Stimulated activated CD4-positive, alpha-beta T cell treated with anti-CD3 and anti-CD28 coated beads, Interleukin-4, amount 100 ng/mL, for 1 hour (primary cell): ENCODE measurements around the gene DIAPH3.

ENCODE experiments used
- DNase-seq: peaks from one replicate; pipeline ENCODE4 v3.0.0-alpha.2; 2020

The DIAPH3 gene

DNA sequence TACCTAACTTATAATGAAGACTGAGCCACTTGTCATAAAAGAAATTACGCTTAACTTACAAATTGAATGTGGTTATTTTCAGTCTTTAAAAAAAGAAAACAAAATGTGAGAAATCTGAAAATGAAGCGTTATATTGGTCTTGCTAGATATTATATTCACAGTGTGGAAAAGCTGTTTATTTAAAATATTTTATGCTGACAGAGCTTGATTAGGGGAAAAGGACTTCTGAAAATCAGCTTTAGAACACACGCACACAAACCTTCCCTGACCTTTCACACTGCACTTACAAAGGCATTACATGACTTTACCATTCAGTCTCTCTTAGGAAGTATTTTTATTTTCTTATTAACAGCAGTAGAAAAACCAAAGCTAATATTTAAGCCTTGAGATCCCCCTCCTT is 461.5 kb downstream of the DIAPH3 start:
- DNase-seq: no peak

DNA sequence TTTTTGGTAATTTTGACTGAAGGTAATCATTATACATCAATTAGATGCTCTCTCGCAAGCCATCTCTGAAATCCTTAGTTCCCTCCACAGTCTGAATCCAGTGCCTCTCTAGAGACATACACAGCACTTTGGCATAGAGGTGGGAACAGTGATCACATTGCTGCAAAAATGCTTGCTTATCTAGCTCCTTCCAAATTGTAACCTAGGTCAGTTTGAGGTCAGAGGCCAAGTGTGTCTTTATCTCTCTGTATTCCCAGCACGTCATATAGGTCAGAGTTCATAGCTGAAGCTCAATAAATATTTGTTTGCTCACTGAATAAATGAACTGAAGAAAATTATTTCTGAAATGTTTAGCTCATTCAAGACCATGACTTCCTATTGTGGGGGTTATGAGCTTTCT is 462.5 kb downstream of the DIAPH3 start:
- no peak for DNase-seq

DNA sequence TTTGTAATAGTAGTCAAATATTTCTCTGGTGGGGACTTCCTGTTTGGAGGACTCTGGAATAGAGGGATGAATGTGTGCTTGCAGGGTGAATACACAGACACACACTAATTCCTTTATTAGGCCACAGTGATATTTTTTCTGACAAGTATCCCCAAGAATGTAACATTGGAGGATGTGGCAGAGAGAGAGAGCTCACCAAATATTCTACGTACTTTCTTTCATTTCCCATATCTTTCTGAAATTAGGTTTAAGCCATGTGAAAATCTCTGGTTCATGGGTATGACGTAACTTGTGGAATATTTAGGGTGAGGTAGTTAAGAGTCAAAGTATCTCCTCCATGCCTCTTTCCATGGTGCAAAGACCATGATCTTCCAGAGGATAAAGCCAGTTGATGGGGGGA is 463.4 kb downstream of the DIAPH3 start:
- DNase-seq: no peak

DNA sequence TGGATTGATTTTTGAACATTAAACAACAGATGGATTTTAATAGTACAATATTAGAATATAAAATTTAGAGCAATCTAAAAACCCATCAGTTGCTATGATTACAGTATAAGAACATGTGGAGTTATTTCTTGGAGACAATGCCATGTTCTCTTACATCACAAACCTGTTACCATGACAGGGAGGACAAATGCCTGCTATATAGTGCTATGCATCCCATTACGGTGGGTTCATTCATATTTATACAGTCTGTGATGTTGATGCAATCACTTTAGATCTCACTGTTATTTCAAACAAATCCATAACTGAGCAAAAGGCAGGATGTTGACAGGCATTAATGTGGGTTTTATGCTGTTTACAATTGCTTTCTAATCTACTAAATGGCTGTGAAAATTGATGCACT is 467.5 kb downstream of the DIAPH3 start:
- DNase-seq: no peak

DNA sequence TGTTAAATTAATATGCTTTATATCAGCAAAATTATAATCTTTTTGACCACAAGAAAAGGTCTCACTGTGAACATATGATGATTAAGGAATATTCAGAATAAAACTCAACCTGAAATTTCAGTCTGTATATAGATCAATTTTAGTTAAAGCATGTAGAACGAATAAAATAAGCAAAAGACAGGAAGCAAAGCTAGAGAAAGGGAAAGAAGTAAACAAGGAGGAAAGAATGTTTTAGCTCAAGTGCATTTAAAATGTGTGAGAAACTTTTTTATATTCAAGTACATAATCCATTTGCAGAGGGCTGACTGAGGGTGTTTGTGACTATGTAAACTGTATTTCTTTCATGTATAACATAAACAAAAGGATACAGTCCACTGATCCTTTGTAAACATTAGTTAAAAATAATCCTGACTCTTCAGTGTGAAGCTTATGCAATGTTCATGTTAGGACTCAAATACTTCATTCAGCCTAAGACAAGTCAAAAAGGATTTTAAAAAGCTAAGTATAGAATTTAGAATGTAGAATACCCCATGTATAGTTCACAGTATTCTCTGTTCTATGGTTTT is 472.1 kb downstream of the DIAPH3 start:
- DNase-seq: no peak

DNA sequence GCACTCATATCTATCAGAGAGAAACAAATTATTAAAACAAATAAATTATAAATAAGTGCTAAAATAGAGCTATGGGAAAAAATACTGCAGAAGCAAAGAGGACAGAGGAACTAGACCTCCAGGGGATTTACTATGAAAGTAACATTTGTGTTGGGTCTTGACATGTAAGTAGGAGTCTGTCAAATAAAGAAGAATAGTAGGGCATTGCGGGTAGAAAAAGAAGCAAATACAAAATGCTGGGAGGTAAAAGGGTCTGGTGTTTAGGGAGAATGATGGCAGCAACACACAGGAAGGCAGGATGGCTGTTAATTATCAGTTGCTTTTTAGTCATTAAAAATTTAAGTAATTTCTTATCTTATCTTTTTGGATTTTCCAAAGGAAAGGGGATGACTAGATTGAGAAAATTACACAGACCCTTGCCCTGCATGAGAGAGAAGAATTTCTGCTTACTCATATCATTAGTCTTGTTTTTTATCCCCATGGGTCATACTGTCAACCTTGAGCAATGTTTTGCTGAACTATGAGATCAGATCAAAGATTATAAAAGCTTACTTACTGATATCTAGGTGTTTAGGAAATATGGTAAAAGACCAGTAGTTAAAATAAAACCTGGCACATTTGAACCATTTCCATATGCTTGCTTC is 472.7 kb downstream of the DIAPH3 start:
- DNase-seq: no peak

DNA sequence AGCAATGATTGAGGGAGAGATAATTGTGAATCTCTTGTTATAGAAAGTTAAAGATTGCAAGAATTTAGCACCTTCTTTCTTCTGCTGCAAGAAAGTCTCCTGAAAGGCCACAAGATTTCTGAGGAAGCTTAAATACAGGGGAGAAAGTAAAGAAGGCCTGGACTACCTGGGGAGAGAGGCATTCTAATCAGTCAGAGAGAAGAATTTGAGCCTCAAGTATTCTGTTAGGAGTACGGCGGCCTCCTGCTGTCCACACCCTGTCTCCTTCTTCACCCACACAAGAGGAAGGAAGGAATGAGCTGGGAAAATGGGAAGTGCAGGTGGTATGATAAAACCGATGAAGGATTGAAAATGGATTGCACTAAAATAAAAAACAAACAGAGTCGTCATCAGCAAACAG is 474.7 kb downstream of the DIAPH3 start:
- DNase-seq: no peak

DNA sequence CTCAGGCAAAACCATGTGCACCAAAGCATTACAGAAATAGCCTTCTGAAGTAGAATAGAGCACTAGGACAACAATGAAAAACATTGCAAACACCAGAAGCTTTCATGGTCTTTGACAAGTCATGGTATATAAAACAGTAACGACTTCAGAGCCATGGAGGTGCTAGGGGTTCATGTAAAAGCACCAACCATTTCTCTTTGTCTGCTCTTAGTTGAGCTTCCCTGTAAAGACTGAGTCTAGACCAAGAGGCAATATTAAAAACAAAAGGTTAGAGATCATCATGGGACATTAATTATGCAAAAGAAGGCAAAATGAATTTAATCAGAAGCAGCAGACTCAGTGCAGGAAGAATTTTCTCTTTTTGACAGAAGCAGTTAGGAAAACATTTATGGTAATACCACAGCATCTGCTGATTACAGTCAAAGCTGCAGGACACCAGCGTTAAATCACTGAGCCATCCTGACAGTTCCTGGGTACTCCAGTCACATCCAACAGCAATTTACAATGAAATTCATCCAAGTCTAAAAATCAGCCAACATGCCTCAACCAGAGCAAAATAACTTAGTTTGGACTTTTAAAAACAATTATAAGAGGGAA is 476.8 kb downstream of the DIAPH3 start:
- DNase-seq: no peak

DNA sequence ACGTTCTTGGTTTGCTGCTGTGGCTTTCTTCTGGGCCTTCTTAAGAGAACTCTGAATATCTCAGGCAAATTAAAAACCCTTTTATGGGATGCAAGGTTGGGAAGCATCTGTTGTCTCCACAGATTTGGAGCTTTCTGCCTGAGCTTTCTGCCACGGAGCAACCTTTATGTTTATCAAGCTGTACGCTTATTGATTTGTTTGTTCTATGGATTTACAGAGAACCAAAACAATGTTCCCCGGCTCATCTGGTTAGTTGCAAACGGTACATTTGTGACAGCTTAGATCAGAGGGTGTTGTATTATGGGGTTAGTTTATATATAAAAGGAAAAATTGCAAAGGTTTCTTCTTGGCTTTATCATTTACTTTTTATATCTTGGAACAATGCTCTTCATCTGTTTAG is 479.6 kb downstream of the DIAPH3 start:
- DNase-seq: no peak

DNA sequence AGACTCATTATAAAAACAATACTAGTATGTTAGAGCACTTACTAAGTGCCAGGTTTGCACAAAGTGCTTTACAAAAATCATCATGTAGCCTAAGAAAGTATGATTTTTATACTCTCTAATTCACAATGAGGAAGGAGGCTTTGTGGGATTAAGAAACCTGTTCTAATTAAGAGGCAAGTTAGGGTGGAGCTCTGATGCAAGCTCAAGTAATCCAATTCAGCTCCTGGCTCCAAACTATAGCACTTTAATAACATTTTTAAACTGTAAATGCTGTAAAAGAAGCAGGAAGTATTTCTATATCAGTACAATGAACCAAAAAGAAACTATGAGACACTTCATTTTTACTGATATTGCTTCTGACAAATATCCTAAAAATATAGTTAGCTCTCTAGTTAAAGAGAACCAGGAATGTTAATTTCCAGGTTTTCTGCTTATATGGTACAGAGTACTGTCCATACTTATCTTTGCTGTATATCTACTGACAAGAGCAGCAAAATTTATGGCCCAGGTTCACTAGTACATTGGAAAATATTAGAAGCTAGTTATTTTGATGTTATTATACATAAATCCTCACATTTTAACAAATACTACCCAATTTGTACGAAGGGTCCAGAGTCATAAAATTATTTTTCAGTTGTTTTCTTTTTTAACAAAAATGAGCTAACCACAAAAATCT is 482.0 kb downstream of the DIAPH3 start:
- no peak for DNase-seq

DNA sequence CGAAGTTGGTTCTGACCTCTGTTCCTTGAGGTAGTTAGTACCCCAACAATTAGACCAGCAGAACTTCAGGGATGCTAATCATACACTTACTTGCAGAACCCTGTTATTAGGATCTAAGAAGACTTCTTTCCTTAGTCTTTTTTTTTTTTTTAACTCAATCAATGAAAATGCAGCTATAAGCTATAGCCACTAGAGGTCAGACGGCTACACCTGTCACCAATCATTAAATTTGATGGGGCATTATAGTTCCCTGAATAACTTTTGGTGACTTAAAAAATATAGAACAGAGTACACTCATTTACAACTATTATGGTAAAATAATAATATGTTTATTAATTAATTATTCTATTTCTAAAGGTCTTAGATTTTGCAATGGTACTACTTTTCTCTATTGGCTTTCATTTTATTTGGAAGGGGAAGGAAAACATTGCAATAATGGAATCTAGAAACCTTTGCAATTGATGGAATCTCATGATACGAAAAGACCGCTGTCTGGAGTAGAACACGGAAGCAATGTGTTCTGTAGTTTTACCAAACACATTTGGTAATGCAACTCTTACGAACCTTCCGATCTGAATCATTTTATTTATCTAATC is 483.2 kb downstream of the DIAPH3 start:
- DNase-seq: no peak

DNA sequence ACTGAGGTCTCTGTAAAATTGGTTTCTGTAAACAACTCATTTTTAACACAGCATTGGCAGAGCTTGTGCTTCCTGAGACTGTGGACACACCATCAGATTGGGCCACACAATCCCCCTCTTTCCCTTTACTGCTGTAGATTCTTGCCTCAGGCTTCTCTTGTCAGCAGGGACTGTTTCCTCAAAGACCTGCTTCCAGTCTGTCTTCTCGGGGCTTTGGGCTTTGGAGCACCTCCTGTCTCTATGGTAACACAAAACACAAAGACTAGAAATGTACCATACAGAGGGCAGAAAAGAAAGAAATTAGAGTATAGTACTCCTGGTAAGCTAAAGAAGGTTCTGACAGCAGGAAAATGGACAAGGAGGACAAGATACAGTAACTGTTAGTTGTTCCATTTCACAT is 484.5 kb downstream of the DIAPH3 start:
- no peak for DNase-seq

DNA sequence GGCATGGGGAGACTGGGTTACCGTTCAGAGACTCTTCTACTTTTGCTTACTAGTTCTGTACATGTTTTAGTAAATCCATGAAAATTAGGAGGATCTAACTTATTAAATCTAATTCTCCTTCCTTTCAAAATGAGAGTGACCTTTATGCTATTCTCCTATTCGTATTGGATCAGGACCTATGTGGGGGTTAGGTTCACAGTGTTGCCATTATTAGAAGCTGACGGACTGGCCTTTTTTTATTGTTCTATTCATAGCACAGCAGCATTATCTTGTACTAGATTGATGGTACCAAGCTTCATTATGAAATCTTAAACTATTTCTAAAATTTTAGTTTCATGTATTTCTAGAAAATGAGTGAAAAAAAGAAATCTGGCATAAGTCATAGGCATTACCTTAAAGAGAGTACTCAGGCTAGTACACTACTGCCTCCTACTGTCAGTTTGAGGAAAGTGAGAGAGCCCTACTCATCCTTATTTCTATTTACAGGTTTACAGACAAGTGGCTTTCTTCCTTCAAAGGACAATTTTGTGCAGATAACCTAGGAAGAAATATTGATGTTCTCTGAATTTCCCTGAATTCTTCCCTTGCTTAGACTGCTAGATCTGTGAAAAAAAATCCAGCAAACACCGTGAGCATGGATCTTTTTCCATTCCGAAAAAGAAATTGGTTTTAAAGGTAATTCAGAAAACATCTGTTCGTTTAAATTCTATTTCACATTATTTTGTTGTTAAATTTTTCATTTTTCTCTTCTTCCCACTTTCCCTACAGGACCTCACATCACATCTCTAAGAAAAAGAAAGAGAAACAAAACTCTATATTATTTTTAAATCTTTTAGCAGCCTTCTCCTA is 485.5 kb downstream of the DIAPH3 start:
- no peak for DNase-seq

DNA sequence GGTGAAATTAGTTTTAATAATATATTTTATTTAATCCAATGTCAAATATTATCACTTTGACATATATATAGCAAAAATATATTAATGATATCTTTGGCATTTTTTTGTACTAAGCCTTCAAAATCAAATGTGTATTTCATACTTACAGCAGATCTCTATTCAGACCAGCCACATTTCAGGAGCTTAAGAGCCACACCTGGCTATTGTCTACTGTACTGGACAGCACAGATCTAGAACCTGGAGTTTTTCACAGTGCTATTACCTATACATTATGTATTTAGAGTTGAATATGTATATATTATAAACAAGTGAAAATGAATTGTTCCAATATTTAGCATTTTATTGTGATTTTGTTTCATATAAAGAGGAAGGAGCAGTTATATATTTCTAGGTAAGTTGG is 486.3 kb downstream of the DIAPH3 start:
- DNase-seq: no peak

DNA sequence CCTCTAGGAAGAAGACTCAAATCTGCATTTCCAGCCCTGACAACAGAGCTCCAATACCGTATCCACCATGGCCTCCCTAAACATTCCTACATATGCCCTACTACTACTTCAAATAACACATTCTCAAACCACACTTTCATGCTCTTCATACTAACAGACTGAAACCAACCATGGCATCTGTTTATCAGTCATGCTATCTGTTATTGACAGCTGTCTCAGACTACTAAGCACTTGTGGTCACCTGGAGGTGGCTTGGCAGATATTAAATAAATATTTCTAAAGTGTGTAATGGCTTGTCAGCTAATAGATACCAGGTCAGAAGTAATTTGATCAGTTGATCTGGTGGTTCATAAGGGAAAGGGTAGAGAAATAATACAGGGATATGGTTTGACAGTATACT is 489.1 kb downstream of the DIAPH3 start:
- no peak for DNase-seq

DNA sequence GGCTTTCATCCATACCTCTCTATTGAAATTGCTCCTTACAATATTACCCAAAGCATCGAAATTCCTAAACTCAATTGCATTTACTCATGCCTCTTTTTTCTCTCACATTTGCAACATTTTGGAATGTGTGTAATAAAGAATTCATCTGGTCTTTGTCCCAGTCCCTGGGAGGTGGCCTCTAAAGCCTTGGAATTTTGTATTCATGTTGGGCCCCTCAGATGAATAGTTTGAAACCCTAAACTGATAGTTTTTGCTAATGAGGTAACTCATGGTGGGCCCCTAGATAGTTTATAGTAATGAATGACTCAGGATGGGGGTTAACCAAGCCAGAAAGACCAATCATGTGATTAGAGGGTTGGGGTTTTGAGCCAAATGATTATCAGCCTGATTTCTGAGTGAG is 490.4 kb downstream of the DIAPH3 start:
- DNase-seq: no peak

DNA sequence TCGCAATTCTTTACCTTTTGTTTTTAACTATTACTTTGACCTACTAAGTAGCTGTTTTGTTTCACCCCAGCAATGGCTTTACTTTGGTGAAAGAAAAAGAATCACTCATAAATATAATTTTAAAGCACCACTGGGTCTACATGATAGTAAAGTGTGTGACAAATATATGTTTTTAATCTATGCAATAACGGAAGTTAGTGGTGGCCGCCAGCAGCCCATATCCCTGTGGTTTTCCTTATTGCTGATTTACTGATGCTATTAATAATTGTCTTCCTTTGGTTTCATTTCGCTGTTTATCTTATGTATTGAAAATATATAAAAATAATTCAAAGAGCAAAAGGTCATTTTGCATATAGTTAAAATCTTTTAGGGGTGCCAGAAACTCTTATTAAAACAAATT is 491.3 kb downstream of the DIAPH3 start:
- no peak for DNase-seq

DNA sequence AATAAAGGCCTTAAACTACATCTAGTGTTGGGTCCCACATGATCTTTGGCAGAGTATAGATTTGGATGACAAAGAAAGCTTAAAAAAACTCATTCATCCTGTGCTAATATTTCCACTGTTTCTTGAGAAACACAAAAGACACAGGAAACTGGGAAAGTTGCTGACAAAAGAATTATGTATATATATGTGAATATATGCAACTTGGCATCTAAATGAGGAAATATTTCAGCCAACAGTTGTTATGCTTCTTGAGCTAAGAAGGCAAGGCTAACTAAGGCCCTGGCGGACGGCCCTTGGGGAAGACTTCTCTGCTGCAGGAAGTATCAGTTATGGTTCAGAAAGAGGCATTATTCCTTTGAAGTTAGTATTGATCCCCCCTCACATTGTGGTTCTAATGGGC is 491.8 kb downstream of the DIAPH3 start:
- DNase-seq: no peak

DNA sequence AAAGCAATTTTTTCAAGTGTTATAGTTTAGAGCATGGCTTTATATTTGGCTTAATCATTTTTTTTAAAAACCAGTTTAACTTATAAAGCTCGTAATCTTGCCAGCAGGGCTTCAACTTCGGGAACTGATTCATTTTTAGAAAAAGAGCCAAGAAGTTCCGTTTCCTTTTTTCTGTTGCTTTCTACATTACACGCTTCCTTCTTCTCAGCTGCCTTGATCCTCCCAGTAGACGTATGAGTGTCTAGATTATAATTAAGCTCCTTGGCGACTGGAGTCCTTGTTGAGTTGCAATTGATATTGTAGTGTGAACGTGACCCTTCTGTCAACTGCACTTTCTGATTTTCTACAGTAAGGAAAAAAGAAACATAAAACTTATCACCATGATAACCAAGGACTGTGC is 497.2 kb downstream of the DIAPH3 start:
- DNase-seq: no peak

DNA sequence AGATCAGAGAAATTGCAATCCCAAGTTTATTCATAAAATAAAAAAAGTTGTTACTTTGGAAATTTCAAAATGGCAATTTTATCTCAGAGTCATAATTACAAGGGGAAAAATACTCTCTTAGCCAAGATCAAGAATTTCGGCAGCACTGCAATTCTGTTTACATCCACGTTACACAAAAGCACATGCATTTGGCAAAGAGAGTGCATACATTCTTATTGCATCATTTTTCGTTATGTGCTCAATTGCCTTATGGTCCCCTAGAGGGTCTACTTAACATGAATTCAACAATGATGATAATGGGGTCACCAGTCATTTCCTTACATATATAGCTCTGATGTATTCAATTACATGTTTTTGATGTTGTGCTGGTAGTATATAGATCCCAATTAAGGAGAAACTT is 498.0 kb downstream of the DIAPH3 start:
- DNase-seq: no peak

DNA sequence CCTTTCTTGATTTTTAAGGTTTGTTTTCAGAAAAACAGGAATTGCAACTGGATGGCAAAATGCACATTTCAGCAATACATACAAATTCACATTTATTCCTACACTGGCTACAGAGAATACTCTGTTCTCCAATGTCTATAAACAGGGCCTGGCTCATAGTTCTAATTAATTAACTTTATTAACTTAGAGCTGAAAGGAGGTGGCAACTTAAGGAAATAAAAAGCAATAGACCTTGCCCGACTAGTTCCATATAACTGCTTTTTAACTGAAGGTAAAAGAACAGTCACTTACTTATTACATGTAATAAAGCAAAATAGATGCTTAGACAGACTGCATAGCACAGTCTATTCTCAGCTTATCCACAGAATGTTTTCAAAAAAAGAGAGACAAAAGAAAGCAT is 498.5 kb downstream of the DIAPH3 start:
- DNase-seq: no peak

DNA sequence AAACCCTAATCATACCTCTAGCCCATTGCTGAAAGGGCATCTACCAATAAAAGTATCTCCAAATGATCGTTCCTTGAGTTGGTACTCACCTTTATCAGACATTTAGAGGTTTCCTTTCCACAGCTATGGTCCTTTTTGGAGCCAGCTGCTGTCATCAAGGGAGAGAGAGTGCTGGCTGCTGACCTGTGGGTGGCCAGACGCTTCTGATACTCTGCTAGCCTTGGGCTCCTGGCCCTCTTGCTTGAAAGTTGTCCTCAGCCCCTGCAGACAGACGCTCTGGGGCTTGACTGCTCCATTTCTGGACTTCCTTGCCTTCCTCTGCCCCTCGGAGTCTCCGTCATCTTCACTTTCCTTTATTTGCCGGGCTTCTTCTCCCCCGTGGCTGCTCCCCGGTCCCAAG is 499.1 kb downstream of the DIAPH3 start:
- no peak for DNase-seq

DNA sequence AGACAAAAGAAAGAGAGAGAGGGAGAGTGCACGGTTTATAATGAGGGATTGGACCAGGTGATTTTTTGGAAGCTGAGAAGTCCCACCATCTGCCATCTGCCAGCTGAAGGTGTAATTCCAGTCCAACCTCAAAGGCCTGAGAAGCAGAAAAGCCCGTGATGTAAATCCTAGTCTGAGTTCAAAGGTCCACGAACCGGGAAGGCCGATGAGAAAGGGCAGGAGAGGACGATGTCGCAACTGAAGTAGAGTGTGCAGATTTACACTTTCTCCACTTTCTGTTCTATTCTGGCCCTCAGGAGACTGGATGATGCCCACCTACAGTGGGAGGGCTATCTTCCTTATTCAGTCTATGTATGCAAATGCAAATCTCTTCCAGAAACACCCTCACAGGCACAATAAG is 500.0 kb downstream of the DIAPH3 start:
- DNase-seq: no peak
